Uterus (tissue), 4 donors: Measurements from ENCODE around the gene EI24. TPM values are rescaled to one million over a fixed set of nuclear protein-coding genes. Genes with fewer than 3 reads are reported as not detected.
"Not testable (repeated sequence)": the region's sequence is repeated elsewhere in the genome, so short reads cannot be mapped to it uniquely, and the experiment has no call there.

ENCODE experiments used
- DNase-seq, 2 donors: peaks; one replicate each; pipeline ENCODE4 v3.0.0-alpha.2; 2019 to 2020
- H3K27ac ChIP-seq, 2 donors: fragments of 200-600 bp; sonication (generic); 1 replicate in 1 of 2; 2 replicates in 1 of 2; pipeline ENCODE4 v1.5.1; 2016 to 2018
- H3K27me3 ChIP-seq, 2 donors: fragments of 200-600 bp; sonication (generic); one replicate each; pipeline ENCODE4 v1.5.1; 2018 to 2019; ENCODE audit warnings: control low read depth in 1 of 2
- H3K36me3 ChIP-seq, 2 donors: fragments of 200-600 bp; sonication (generic); one replicate each; pipeline ENCODE4 v1.5.1; 2019; ENCODE audit warnings: control low read depth in 1 of 2
- H3K4me1 ChIP-seq, 2 donors: fragments of 200-600 bp; sonication (generic); one replicate each; pipeline ENCODE4 v1.5.1; 2018 to 2019; ENCODE audit warnings: control low read depth in 1 of 2
- H3K4me3 ChIP-seq, 2 donors: fragments of 200-600 bp; sonication (generic); 1 replicate in 1 of 2; 2 replicates in 1 of 2; pipeline ENCODE4 v1.5.1; 2018 to 2019; ENCODE audit warnings: mild to moderate bottlenecking in 1 of 2
- H3K9me3 ChIP-seq, 2 donors: fragments of 200-600 bp; sonication (generic); one replicate each; pipeline ENCODE4 v1.5.1; 2019; ENCODE audit warnings: control low read depth in 1 of 2
- POLR2A ChIP-seq, 2 donors: fragments of 450-650 bp; IDR thresholded peaks; one replicate each; pipeline ENCODE4 v1.6.1; 2016; ENCODE audit warnings: antibody characterized with exemption in 2 of 2, mild to moderate bottlenecking in 1 of 2, moderate library complexity in 1 of 2
- intact Hi-C: fragments of 100-400 bp; cut with DNase I; formaldehyde crosslinking; loops from one replicate; pipeline ENCODE4 v1.15.1; 2023; ENCODE audit warnings: low total_unique reads
- total RNA-seq, 4 donors: library from RNA; depleted of rRNA in 3 of 4; stranded (reverse); fragments of >200 nt in 3 of 4; gene quantifications; one replicate each; pipeline versions ENCODE4 v1.1.0 to v1.2.4, GENCODE V29; 2014 to 2023
- TF ChIP-seq, protein P1 (sequence below), 4 experiments: fragments of 200-600 bp in 2 of 4; fragments of 450-650 bp in 2 of 4; sonication (generic) in 2 of 4; IDR thresholded peaks; one replicate each; pipeline ENCODE4 v1.5.1; 2016 to 2019; ENCODE audit warnings: antibody characterized with exemption in 4 of 4, mild to moderate bottlenecking in 2 of 4, moderate library complexity in 1 of 4
- donor health status: DM: yes; HTN: yes; CAD: no.

EI24 gene
- total RNA-seq, 4 donors from 2014 or later: 22.3 to 77.4 (median 69.2) TPM

DNA sequence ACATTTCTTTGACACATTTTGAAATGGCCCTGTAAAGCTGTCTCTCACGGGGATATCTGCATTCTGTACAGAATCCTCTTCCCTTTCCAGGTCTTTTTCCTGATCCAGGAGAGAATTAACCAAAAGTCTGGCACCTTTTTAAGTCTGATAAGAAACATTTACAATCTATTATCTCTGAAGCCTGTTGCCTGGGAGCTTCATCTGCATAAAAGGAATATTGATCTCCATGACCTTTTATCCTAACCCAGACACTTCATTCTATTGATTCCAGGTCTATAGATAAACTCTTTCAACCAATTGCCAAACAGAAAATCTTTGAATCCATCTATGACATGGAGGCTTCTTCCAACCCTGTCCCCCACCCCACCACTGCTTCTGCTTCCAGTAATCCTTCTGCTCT lies 33.7 kb upstream of the EI24 start:
- TF ChIP-seq, protein P1, sequence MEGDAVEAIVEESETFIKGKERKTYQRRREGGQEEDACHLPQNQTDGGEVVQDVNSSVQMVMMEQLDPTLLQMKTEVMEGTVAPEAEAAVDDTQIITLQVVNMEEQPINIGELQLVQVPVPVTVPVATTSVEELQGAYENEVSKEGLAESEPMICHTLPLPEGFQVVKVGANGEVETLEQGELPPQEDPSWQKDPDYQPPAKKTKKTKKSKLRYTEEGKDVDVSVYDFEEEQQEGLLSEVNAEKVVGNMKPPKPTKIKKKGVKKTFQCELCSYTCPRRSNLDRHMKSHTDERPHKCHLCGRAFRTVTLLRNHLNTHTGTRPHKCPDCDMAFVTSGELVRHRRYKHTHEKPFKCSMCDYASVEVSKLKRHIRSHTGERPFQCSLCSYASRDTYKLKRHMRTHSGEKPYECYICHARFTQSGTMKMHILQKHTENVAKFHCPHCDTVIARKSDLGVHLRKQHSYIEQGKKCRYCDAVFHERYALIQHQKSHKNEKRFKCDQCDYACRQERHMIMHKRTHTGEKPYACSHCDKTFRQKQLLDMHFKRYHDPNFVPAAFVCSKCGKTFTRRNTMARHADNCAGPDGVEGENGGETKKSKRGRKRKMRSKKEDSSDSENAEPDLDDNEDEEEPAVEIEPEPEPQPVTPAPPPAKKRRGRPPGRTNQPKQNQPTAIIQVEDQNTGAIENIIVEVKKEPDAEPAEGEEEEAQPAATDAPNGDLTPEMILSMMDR (IDR thresholded peaks at IDR 0.05): no peak
- no peak for TF ChIP-seq POLR2A (IDR thresholded peaks at IDR 0.05)
- no peaks in the 10 kb centered on the region for H3K36me3 ChIP-seq
- intact Hi-C loops: no loop called here
- DNase-seq: no peak
- H3K9me3 ChIP-seq: no peaks in the 10 kb centered on the region
- H3K4me1 ChIP-seq: no peaks in the 10 kb centered on the region
- H3K4me3 ChIP-seq: no peak overlapping the region
- H3K27me3 ChIP-seq: no peaks in the 10 kb centered on the region
- no peak overlapping the region for H3K27ac ChIP-seq

DNA sequence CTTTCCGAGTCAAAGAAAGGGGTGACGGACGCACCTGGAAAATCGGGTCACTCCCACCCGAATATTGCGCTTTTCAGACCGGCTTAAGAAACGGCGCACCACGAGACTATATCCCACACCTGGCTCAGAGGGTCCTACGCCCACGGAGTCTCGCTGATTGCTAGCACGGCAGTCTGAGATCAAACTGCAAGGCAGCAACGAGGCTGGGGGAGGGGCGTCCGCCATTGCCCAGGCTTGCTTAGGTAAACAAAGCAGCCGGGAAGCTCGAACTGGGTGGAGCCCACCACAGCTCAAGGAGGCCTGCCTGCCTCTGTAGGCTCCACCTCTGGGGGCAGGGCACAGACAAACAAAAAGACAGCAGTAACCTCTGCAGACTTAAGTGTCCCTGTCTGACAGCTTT lies 32.4 kb upstream of the EI24 start:
- DNase-seq, intact Hi-C loops, H3K36me3 ChIP-seq, H3K27me3 ChIP-seq, H3K27ac ChIP-seq, H3K4me3 ChIP-seq, H3K4me1 ChIP-seq, H3K9me3 ChIP-seq: not testable (repeated sequence)

DNA sequence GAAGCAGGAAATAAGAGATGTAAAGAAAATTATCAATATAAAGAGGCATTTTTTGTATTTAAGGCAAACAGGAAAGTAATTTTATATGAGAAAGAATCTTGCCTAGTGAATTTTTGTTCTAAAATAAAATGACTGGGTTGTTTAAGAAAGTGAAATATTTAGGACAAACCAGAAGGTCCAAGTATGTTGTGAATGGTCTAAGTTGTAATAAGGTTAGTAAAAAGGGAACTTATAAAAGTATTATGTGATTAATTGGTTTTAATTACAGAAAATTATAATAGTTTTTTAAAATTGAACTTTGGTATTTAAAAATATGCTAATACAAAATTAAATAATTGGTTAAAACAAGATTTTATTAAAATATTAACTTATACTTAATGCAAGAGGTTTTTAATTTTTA lies 26.6 kb upstream of the EI24 start:
- Histone ChIP-seq H3K9me3 (no peaks in the 10 kb centered on the region), H3K4me3 (no peak overlapping the region), H3K36me3 (no peaks in the 10 kb centered on the region), H3K27me3 (no peaks in the 10 kb centered on the region), H3K4me1 (no peaks in the 10 kb centered on the region), H3K27ac (no peak overlapping the region)
- TF ChIP-seq, protein P1 (IDR thresholded peaks at IDR 0.05): no peak
- no peak for TF ChIP-seq POLR2A (IDR thresholded peaks at IDR 0.05)
- intact Hi-C loops: no loop called here
- DNase-seq: no peak

DNA sequence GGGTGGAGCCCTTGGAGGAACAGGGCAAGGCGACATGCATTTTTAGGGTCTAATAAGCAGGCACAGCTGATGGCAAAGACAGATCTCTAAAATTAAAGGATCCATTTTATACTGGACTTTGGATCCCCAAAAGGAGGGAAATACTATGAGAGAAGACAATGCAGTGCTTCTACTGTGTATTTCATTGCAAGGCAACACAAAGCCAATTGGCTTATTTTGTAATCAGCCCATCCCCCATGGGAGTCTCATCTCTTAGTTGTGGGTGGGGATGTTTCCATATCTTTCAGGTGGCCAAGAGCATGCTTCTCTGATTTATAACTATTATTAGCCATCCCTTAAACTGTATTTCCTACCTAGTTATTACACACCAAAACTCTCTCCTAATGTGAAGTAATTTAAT lies 18.5 kb upstream of the EI24 start:
- peaks cover 0 to 6% of the 10 kb centered on the region in 2 donors for H3K9me3 ChIP-seq
- no peaks in the 10 kb centered on the region for H3K27me3 ChIP-seq
- no peak overlapping the region for H3K4me3 ChIP-seq
- H3K36me3 ChIP-seq: no peaks in the 10 kb centered on the region
- H3K27ac ChIP-seq: no peak overlapping the region
- no peak for TF ChIP-seq POLR2A (IDR thresholded peaks at IDR 0.05)
- TF ChIP-seq, protein P1 (IDR thresholded peaks at IDR 0.05): no peak
- no peaks in the 10 kb centered on the region for H3K4me1 ChIP-seq
- intact Hi-C loops: no loop called here
- DNase-seq: no peak

DNA sequence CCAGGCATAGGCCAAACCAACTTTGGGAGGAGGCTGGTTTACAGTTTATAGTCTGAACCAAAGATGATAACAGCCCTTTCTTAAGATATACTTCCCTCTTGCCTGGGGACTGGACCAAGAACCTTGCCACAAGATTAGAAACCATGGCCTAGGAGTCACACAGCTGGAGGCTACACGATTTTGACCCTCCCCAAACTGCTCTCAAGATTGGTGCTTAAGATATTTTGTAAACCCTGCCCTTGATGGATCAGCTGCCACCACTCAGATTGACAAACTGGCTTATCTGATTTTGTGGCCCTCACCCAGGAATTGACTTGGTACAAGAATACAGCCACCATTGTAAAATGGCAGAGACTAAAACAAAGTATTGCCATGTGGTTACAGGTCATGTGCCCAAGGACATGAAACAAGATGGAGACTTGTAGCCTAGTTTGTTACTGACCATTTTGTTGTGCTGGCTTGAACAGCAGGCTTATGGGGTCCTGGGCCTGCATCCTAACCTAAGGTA lies 17.4 kb upstream of the EI24 start:
- Histone ChIP-seq H3K4me3 (no peak overlapping the region), H3K27me3 (no peaks in the 10 kb centered on the region), H3K4me1 (no peaks in the 10 kb centered on the region), H3K9me3 (peaks cover 0 to 6% of the 10 kb centered on the region in 2 donors), H3K36me3 (no peaks in the 10 kb centered on the region), H3K27ac (no peak overlapping the region)
- DNase-seq: no peak
- TF ChIP-seq, protein P1 (IDR thresholded peaks at IDR 0.05): no peak
- no peak for TF ChIP-seq POLR2A (IDR thresholded peaks at IDR 0.05)
- intact Hi-C loops: no loop called here

DNA sequence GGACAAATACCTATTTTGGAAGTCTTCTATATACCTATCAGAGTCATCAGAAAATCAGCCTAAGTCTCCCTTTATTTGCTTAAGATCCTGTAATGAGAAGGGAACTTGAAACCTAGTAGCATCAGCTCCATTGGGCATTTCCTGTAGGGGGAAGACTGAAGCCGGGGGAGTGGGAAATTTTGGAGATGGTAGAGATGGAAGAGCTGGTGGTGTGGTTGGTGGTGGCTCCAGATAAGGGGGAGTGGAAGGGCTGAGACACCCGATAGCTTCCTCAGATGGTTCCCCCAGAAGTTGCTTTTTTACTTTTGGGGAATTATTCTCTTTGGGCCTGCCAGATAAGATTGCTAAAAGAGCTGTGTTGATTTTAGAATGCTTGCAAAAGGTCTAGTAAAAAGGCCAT lies 16.4 kb upstream of the EI24 start:
- intact Hi-C loops: no loop called here
- DNase-seq: no peak
- no peak overlapping the region for H3K4me3 ChIP-seq
- H3K27ac ChIP-seq: no peak overlapping the region
- TF ChIP-seq POLR2A (IDR thresholded peaks at IDR 0.05): no peak
- TF ChIP-seq, protein P1 (IDR thresholded peaks at IDR 0.05): no peak
- H3K36me3 ChIP-seq: no peaks in the 10 kb centered on the region
- no peaks in the 10 kb centered on the region for H3K27me3 ChIP-seq
- H3K9me3 ChIP-seq: peaks cover 0 to 6% of the 10 kb centered on the region in 2 donors
- H3K4me1 ChIP-seq: no peaks in the 10 kb centered on the region
